ENCODE results near the gene CAMSAP2.
"Not testable (repeated sequence)": the region's sequence is repeated elsewhere in the genome, so short reads cannot be mapped to it uniquely, and the experiment has no call there.

CAMSAP2 gene

GRCh38 chr1:200784576-200784975 lies 45.9 kb downstream of the CAMSAP2 start:
- no peak for DNase-seq (ENCODE audit: low spot score)

- DNase-seq (ENCODE audit: low spot score), result no peak
These were observed 48.1 kb downstream of the CAMSAP2 start for GRCh38 chr1:200786788-200787187.

- no peak for DNase-seq (ENCODE audit: low spot score)
These were observed 49.2 kb downstream of the CAMSAP2 start for GRCh38 chr1:200787896-200788387.

- DNase-seq (ENCODE audit: low spot score), result not testable (repeated sequence)
These were observed 52.3 kb downstream of the CAMSAP2 start for GRCh38 chr1:200791012-200791411.

- no peak for DNase-seq (ENCODE audit: low spot score)
These were observed 55.0 kb downstream of the CAMSAP2 start for GRCh38 chr1:200793677-200794076.

GRCh38 chr1:200794506-200795065 lies 55.9 kb downstream of the CAMSAP2 start:
- DNase-seq (ENCODE audit: low spot score), result no peak

- no peak for DNase-seq (ENCODE audit: low spot score)
These were observed 56.5 kb downstream of the CAMSAP2 start for GRCh38 chr1:200795156-200795555.

- DNase-seq (ENCODE audit: low spot score), result no peak
These were observed 63.3 kb downstream of the CAMSAP2 start for GRCh38 chr1:200802042-200802441.

GRCh38 chr1:200802865-200803512 lies 64.3 kb downstream of the CAMSAP2 start:
- DNase-seq (ENCODE audit: low spot score), result peak; percentile 66

GRCh38 chr1:200805719-200806118 lies 67.0 kb downstream of the CAMSAP2 start:
- no peak for DNase-seq (ENCODE audit: low spot score)

GRCh38 chr1:200808846-200809245 lies 70.2 kb downstream of the CAMSAP2 start:
- no peak for DNase-seq (ENCODE audit: low spot score)

- DNase-seq (ENCODE audit: low spot score), result no peak
These were observed 73.0 kb downstream of the CAMSAP2 start for GRCh38 chr1:200811704-200812103.

GRCh38 chr1:200816624-200817224 lies 78.0 kb downstream of the CAMSAP2 start:
- DNase-seq (ENCODE audit: low spot score), result not testable (repeated sequence)

GRCh38 chr1:200818248-200818647 lies 79.6 kb downstream of the CAMSAP2 start:
- no peak for DNase-seq (ENCODE audit: low spot score)

- DNase-seq (ENCODE audit: low spot score), result no peak
These were observed 81.0 kb downstream of the CAMSAP2 start for GRCh38 chr1:200819726-200820125.

GRCh38 chr1:200831091-200831490 lies 92.4 kb downstream of the CAMSAP2 start:
- no peak for DNase-seq (ENCODE audit: low spot score)

GRCh38 chr1:200834383-200834782 lies 95.7 kb downstream of the CAMSAP2 start:
- DNase-seq (ENCODE audit: low spot score), result no peak

- no peak for DNase-seq (ENCODE audit: low spot score)
These were observed 97.5 kb downstream of the CAMSAP2 start for GRCh38 chr1:200836213-200836612.

- DNase-seq (ENCODE audit: low spot score), result no peak
These were observed 99.4 kb downstream of the CAMSAP2 start for GRCh38 chr1:200837931-200838571.

GRCh38 chr1:200838676-200839445 lies 100.2 kb downstream of the CAMSAP2 start:
- DNase-seq (ENCODE audit: low spot score), result no peak

- no peak for DNase-seq (ENCODE audit: low spot score)
These were observed 106.7 kb downstream of the CAMSAP2 start for GRCh38 chr1:200845360-200845759.

GRCh38 chr1:200846398-200846797 lies 107.7 kb downstream of the CAMSAP2 start:
- no peak for DNase-seq (ENCODE audit: low spot score)
